Activated T-cell treated with anti-CD3 and anti-CD28 coated beads for 4 hours (primary cell): Measurements from ENCODE around the gene PASD1.

Experiments
- DNase-seq: peaks from one replicate; pipeline ENCODE4 v3.0.0-alpha.2; 2020

PASD1 gene

GRCh38 chrX:151702741-151703340 lies 139.4 kb downstream of the PASD1 start:
- no peak for DNase-seq

- DNase-seq = no peak
Observed at GRCh38 chrX:151703487-151703886, 140.0 kb downstream of the PASD1 start.

GRCh38 chrX:151704041-151704663 lies 140.7 kb downstream of the PASD1 start:
- DNase-seq = no peak

GRCh38 chrX:151708821-151709220 lies 145.3 kb downstream of the PASD1 start:
- DNase-seq = no peak

- no peak for DNase-seq
Observed at GRCh38 chrX:151710457-151710856, 147.0 kb downstream of the PASD1 start.

GRCh38 chrX:151711154-151711553 lies 147.7 kb downstream of the PASD1 start:
- no peak for DNase-seq

- DNase-seq = no peak
Observed at GRCh38 chrX:151711787-151712186, 148.3 kb downstream of the PASD1 start.

GRCh38 chrX:151712253-151712652 lies 148.8 kb downstream of the PASD1 start:
- DNase-seq = no peak

- no peak for DNase-seq
Observed at GRCh38 chrX:151713849-151714248, 150.4 kb downstream of the PASD1 start.

GRCh38 chrX:151714362-151714761 lies 150.9 kb downstream of the PASD1 start:
- DNase-seq = no peak

- no peak for DNase-seq
Observed at GRCh38 chrX:151715752-151716151, 152.3 kb downstream of the PASD1 start, which contains the start of gene FATE1. TSS of gene FATE1 (plus strand) at chrX:151716035. CDS start at chrX:151716120, 85 bp downstream.

- no peak for DNase-seq
Observed at GRCh38 chrX:151722241-151722846, 158.9 kb downstream of the PASD1 start.

- no peak for DNase-seq
Observed at GRCh38 chrX:151723156-151723760, 159.8 kb downstream of the PASD1 start.

- no peak for DNase-seq
Observed at GRCh38 chrX:151724563-151725337, 161.3 kb downstream of the PASD1 start.

- no peak for DNase-seq
Observed at GRCh38 chrX:151725338-151725614, 161.8 kb downstream of the PASD1 start.
